Measurements from ENCODE around the gene MEGF10.

The MEGF10 gene

GRCh38 chr5:127275641-127276193 lies 14.9 kb upstream of the MEGF10 start:
- Histone ChIP-seq H3K4me3 (ENCODE audit: low read depth in 1 of 2, low read length in 2 of 2) (no peak overlapping the region), H3K27me3 (ENCODE audit: insufficient read depth, low read length, poor library complexity) (peaks cover 5% of the 10 kb centered on the region), H3K4me1 (ENCODE audit: insufficient read depth, low read length) (no peaks in the 10 kb centered on the region), H3K36me3 (ENCODE audit: insufficient read depth, low read length) (no peaks in the 10 kb centered on the region), H4K20me1 (ENCODE audit: insufficient read depth, low read length) (no peaks in the 10 kb centered on the region), H3K4me2 (ENCODE audit: insufficient read depth, low read length) (no peak overlapping the region), H3K27ac (ENCODE audit: low read length) (no peak overlapping the region), H3K79me2 (ENCODE audit: insufficient read depth, low read length) (no peaks in the 10 kb centered on the region), H3K9ac (ENCODE audit: low read depth, low read length) (no peak overlapping the region), H3K9me3 (ENCODE audit: insufficient read depth, low read length, severe bottlenecking) (no peaks in the 10 kb centered on the region), H2AFZ (ENCODE audit: low read depth, low read length) (no peak overlapping the region)
- no peak for DNase-seq
- no peak for TF ChIP-seq EZH2 (IDR thresholded peaks at IDR 0.05; ENCODE audit: borderline replicate concordance, low read depth, low read length, severe bottlenecking)
- TF ChIP-seq, protein P1, sequence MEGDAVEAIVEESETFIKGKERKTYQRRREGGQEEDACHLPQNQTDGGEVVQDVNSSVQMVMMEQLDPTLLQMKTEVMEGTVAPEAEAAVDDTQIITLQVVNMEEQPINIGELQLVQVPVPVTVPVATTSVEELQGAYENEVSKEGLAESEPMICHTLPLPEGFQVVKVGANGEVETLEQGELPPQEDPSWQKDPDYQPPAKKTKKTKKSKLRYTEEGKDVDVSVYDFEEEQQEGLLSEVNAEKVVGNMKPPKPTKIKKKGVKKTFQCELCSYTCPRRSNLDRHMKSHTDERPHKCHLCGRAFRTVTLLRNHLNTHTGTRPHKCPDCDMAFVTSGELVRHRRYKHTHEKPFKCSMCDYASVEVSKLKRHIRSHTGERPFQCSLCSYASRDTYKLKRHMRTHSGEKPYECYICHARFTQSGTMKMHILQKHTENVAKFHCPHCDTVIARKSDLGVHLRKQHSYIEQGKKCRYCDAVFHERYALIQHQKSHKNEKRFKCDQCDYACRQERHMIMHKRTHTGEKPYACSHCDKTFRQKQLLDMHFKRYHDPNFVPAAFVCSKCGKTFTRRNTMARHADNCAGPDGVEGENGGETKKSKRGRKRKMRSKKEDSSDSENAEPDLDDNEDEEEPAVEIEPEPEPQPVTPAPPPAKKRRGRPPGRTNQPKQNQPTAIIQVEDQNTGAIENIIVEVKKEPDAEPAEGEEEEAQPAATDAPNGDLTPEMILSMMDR (IDR thresholded peaks at IDR 0.05; ENCODE audit: borderline replicate concordance, extremely low read depth, low read length, poor library complexity, severe bottlenecking): no peak
- no peak for ATAC-seq (ENCODE audit: insufficient read depth, low read depth)

- no peak overlapping the region for H3K27ac ChIP-seq (ENCODE audit: low read length)
- H4K20me1 ChIP-seq (ENCODE audit: insufficient read depth, low read length): no peaks in the 10 kb centered on the region
- H3K4me2 ChIP-seq (ENCODE audit: insufficient read depth, low read length): no peak overlapping the region
- H2AFZ ChIP-seq (ENCODE audit: low read depth, low read length): no peak overlapping the region
- TF ChIP-seq, protein P1 (IDR thresholded peaks at IDR 0.05; ENCODE audit: borderline replicate concordance, extremely low read depth, low read length, poor library complexity, severe bottlenecking): no peak
- H3K9ac ChIP-seq (ENCODE audit: low read depth, low read length): no peak overlapping the region
- no peaks in the 10 kb centered on the region for H3K4me1 ChIP-seq (ENCODE audit: insufficient read depth, low read length)
- no peak overlapping the region for H3K4me3 ChIP-seq (ENCODE audit: low read depth in 1 of 2, low read length in 2 of 2)
- no peaks in the 10 kb centered on the region for H3K9me3 ChIP-seq (ENCODE audit: insufficient read depth, low read length, severe bottlenecking)
- no peaks in the 10 kb centered on the region for H3K79me2 ChIP-seq (ENCODE audit: insufficient read depth, low read length)
- no peaks in the 10 kb centered on the region for H3K27me3 ChIP-seq (ENCODE audit: insufficient read depth, low read length, poor library complexity)
- H3K36me3 ChIP-seq (ENCODE audit: insufficient read depth, low read length): no peaks in the 10 kb centered on the region
- DNase-seq: no peak
- no peak for ATAC-seq (ENCODE audit: insufficient read depth, low read depth)
Observed at GRCh38 chr5:127280491-127281220, 9.9 kb upstream of the MEGF10 start.

DNA sequence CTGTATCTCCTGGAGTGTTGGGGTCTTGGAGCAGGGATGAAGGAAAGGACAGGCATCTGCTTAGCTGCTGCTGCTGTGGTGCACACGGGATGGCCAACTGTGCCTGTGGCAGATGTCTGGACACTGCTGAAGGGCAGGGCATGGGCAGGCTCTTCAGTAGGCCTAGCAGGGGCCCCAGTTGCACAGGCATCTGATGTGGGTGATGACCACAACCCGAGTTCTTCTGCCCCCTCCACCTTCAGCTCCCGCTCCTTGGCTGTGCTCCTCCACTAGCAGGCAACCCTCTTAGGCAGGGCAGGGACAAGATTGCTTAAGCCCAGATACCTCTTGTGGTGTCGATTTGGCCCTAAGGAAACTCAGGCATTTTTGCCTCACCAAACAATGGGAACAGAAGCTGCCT lies 9.0 kb upstream of the MEGF10 start:
- H3K4me3 ChIP-seq (ENCODE audit: low read depth in 1 of 2, low read length in 2 of 2): no peak overlapping the region
- no peaks in the 10 kb centered on the region for H3K79me2 ChIP-seq (ENCODE audit: insufficient read depth, low read length)
- H3K9me3 ChIP-seq (ENCODE audit: insufficient read depth, low read length, severe bottlenecking): no peaks in the 10 kb centered on the region
- ATAC-seq (ENCODE audit: insufficient read depth, low read depth) (no peak), DNase-seq (no peak)
- no peak overlapping the region for H3K27ac ChIP-seq (ENCODE audit: low read length)
- H2AFZ ChIP-seq (ENCODE audit: low read depth, low read length): no peak overlapping the region
- no peak overlapping the region for H3K4me2 ChIP-seq (ENCODE audit: insufficient read depth, low read length)
- no peaks in the 10 kb centered on the region for H3K4me1 ChIP-seq (ENCODE audit: insufficient read depth, low read length)
- TF ChIP-seq, protein P1 (IDR thresholded peaks at IDR 0.05; ENCODE audit: borderline replicate concordance, extremely low read depth, low read length, poor library complexity, severe bottlenecking): no peak
- TF ChIP-seq EZH2 (IDR thresholded peaks at IDR 0.05; ENCODE audit: borderline replicate concordance, low read depth, low read length, severe bottlenecking): no peak
- no peaks in the 10 kb centered on the region for H3K36me3 ChIP-seq (ENCODE audit: insufficient read depth, low read length)
- H3K9ac ChIP-seq (ENCODE audit: low read depth, low read length): no peak overlapping the region
- no peaks in the 10 kb centered on the region for H3K27me3 ChIP-seq (ENCODE audit: insufficient read depth, low read length, poor library complexity)
- H4K20me1 ChIP-seq (ENCODE audit: insufficient read depth, low read length): no peaks in the 10 kb centered on the region
